Activated CD4-positive, alpha-beta T cell treated with anti-CD3 and anti-CD28 coated beads, Interleukin-10, Interleukin-2, amounts not matched to agents 100 ng/mL and 50 ng/mL, durations not matched to agents 16 hours and 8 hours (primary cell): ENCODE measurements around the gene OOEP.

ENCODE experiments used
- DNase-seq: peaks from one replicate; pipeline ENCODE4 v3.0.0-alpha.2; 2020

Gene OOEP

GRCh38 chr6:73364121-73364520 is 5.6 kb downstream of the OOEP start:
- no peak for DNase-seq

GRCh38 chr6:73363537-73363875 is 6.2 kb downstream of the OOEP start:
- no peak for DNase-seq

GRCh38 chr6:73362869-73363536 is 6.7 kb downstream of the OOEP start:
- no peak for DNase-seq

- no peak for DNase-seq
Measured at GRCh38 chr6:73362358-73362757, 7.3 kb downstream of the OOEP start, which contains the start of gene KHDC3L. Gene KHDC3L, plus strand, starts transcription at chr6:73362658. Its CDS starts 72 bp downstream, at chr6:73362730.

GRCh38 chr6:73353636-73354593 is 15.8 kb downstream of the OOEP start, which contains the start of gene DPPA5:
Gene DPPA5, minus strand, starts transcription at chr6:73354276. Its CDS starts 51 bp downstream, at chr6:73354225.
- no peak for DNase-seq

GRCh38 chr6:73349311-73349710 is 20.4 kb downstream of the OOEP start:
- no peak for DNase-seq

GRCh38 chr6:73348550-73349204 is 21.0 kb downstream of the OOEP start:
- DNase-seq, result no peak

GRCh38 chr6:73343164-73343563 is 26.5 kb downstream of the OOEP start:
- DNase-seq, result no peak

GRCh38 chr6:73342174-73342573 is 27.5 kb downstream of the OOEP start:
- no peak for DNase-seq

- DNase-seq, result no peak
Measured at GRCh38 chr6:73341335-73341734, 28.4 kb downstream of the OOEP start.

GRCh38 chr6:73340048-73340447 is 29.6 kb downstream of the OOEP start:
- DNase-seq, result no peak

GRCh38 chr6:73339340-73339739 is 30.4 kb downstream of the OOEP start:
- no peak for DNase-seq

GRCh38 chr6:73329201-73329600 is 40.5 kb downstream of the OOEP start:
- DNase-seq, result peak; percentile 65

GRCh38 chr6:73328790-73329189 is 40.9 kb downstream of the OOEP start:
- DNase-seq, result no peak

GRCh38 chr6:73325656-73326055 is 44.0 kb downstream of the OOEP start:
- no peak for DNase-seq

- no peak for DNase-seq
Measured at GRCh38 chr6:73323323-73323722, 46.4 kb downstream of the OOEP start.
